Esophagus muscularis mucosa (tissue), 4 donors: ENCODE results near the gene SNX1. TPM values are rescaled to one million over a fixed set of nuclear protein-coding genes. Genes with fewer than 3 reads are reported as not detected.

Source experiments
- DNase-seq: peaks from one replicate; pipeline ENCODE4 v3.0.0-alpha.2; 2017; ENCODE audit errors: extremely low spot score
- H3K27ac ChIP-seq, 4 donors: fragments of 200-600 bp; sonication (generic); replicated peaks in 1 of 4; 1 replicate in 3 of 4; 2 replicates in 1 of 4; pipeline ENCODE4 v1.5.1; 2016 to 2019; ENCODE audit warnings: mild to moderate bottlenecking in 1 of 4
- H3K27me3 ChIP-seq, 4 donors: fragments of 200-600 bp; sonication (generic); one replicate each; pipeline versions ENCODE4 v1.5.1 to v1.6.0; 2016 to 2019
- H3K36me3 ChIP-seq, 4 donors: fragments of 200-600 bp; sonication (generic); one replicate each; pipeline ENCODE4 v1.5.1; 2016 to 2019
- H3K4me1 ChIP-seq, 4 donors: fragments of 200-600 bp; sonication (generic); one replicate each; pipeline ENCODE4 v1.5.1; 2016 to 2019
- H3K4me3 ChIP-seq, 4 donors: fragments of 200-600 bp; sonication (generic); 1 replicate in 2 of 4; 2 replicates in 2 of 4; pipeline ENCODE4 v1.5.1; 2016 to 2019; ENCODE audit warnings: mild to moderate bottlenecking in 4 of 4, moderate library complexity in 1 of 4
- H3K9me3 ChIP-seq, 4 donors: fragments of 200-600 bp; sonication (generic); 1 replicate in 3 of 4; 2 replicates in 1 of 4; pipeline ENCODE4 v1.5.1; 2016 to 2019
- CTCF ChIP-seq, 3 experiments: fragments of 200-600 bp in 2 of 3; fragments of 450-650 bp in 1 of 3; sonication (generic) in 2 of 3; IDR thresholded peaks; one replicate each; pipeline ENCODE4 v1.5.1; 2017 to 2019; ENCODE audit warnings: antibody characterized with exemption in 3 of 3, mild to moderate bottlenecking in 2 of 3, moderate library complexity in 1 of 3
- EP300 ChIP-seq: sonication (generic); formaldehyde crosslinking; IDR thresholded peaks from one replicate; pipeline ENCODE4 v1.6.1; 2017; ENCODE audit warnings: antibody characterized with exemption
- POLR2A ChIP-seq: fragments of 450-650 bp; IDR thresholded peaks from one replicate; pipeline ENCODE4 v1.6.1; 2017; ENCODE audit warnings: antibody characterized with exemption, moderate library complexity, mild to moderate bottlenecking, low read depth
- POLR2AphosphoS5 ChIP-seq, 2 donors: sonication (generic); formaldehyde crosslinking; IDR thresholded peaks; one replicate each; pipeline ENCODE4 v1.6.1; 2017; ENCODE audit warnings: antibody characterized with exemption in 2 of 2
- WGBS: methylation state at CpG from one replicate; pipeline ENCODE4 v1.1.5; 2018; 5-methylcytosine and 5-hydroxymethylcytosine counted together
- intact Hi-C: fragments of 100-400 bp; cut with DNase I; formaldehyde crosslinking; loops from one replicate; pipeline ENCODE4 v1.15.1; 2023
- total RNA-seq, 4 donors: library from RNA; depleted of rRNA; stranded (reverse); fragments of >200 nt; gene quantifications; one replicate each; pipeline versions ENCODE4 v1.1.0 to v1.2.1, GENCODE V29; 2016

The SNX1 gene
- total RNA-seq, 4 donors from 2014 or later, result 79.4 to 93.0 (median 87.5) TPM

GRCh38 chr15:64144565-64145281 lies 48.9 kb downstream of the SNX1 start:
- intact Hi-C loops, result no loop called here
- Histone ChIP-seq H3K27ac (no peak overlapping the region), H3K36me3 (peaks cover 11 to 59% (median 49%) of the 10 kb centered on the region in 4 donors), H3K27me3 (peaks cover 0 to under 1% (median 0%) of the 10 kb centered on the region in 4 donors), H3K9me3 (no peaks in the 10 kb centered on the region), H3K4me1 (no peaks in the 10 kb centered on the region), H3K4me3 (no peak overlapping the region)
- DNase-seq, result no peak
- TF ChIP-seq CTCF (IDR thresholded peaks at IDR 0.05), result no peak
- TF ChIP-seq EP300, result no peak
- TF ChIP-seq POLR2AphosphoS5 (IDR thresholded peaks at IDR 0.05), result no peak
- WGBS, result 66% methylated on average over 12 of the region's 14 CpGs

- no peak overlapping the region for H3K4me3 ChIP-seq
- WGBS, result 93% methylated on average over 4 of the region's 6 CpGs
- no peak for DNase-seq
- peaks cover under 1 to 2% (median 1%) of the 10 kb centered on the region in 4 donors for H3K4me1 ChIP-seq
- H3K9me3 ChIP-seq, result no peaks in the 10 kb centered on the region
- TF ChIP-seq CTCF (IDR thresholded peaks at IDR 0.05), result no peak
- TF ChIP-seq POLR2AphosphoS5 (IDR thresholded peaks at IDR 0.05), result no peak
- no peak for TF ChIP-seq POLR2A
- TF ChIP-seq EP300, result no peak
- peaks cover 0 to 11% (median 1%) of the 10 kb centered on the region in 4 donors for H3K27me3 ChIP-seq
- no peak overlapping the region for H3K27ac ChIP-seq
- H3K36me3 ChIP-seq, result peaks cover 6 to 52% (median 46%) of the 10 kb centered on the region in 4 donors
- intact Hi-C loops, result no loop called here
Observed at GRCh38 chr15:64146041-64146440, 50.3 kb downstream of the SNX1 start.

- 88% methylated on average over 3 of the region's 3 CpGs for WGBS
- Histone ChIP-seq H3K27me3 (peaks cover 3 to 15% (median 6%) of the 10 kb centered on the region in 4 donors), H3K9me3 (no peaks in the 10 kb centered on the region), H3K4me1 (peaks cover 5 to 7% (median 6%) of the 10 kb centered on the region in 4 donors), H3K27ac (no peak overlapping the region), H3K4me3 (no peak overlapping the region), H3K36me3 (peaks cover 4 to 47% (median 42%) of the 10 kb centered on the region in 4 donors)
- no peak for DNase-seq
- intact Hi-C loops, result no loop called here
- TF ChIP-seq EP300 (no peak), POLR2A (no peak), CTCF (IDR thresholded peaks at IDR 0.05) (no peak), POLR2AphosphoS5 (IDR thresholded peaks at IDR 0.05) (no peak)
Observed at GRCh38 chr15:64146520-64146884, 50.7 kb downstream of the SNX1 start.

- Histone ChIP-seq H3K27ac (no peak overlapping the region), H3K4me3 (no peak overlapping the region), H3K4me1 (peaks cover 11 to 12% (median 12%) of the 10 kb centered on the region in 4 donors), H3K27me3 (peaks cover 6 to 21% (median 12%) of the 10 kb centered on the region in 4 donors), H3K9me3 (no peaks in the 10 kb centered on the region), H3K36me3 (peaks cover 4 to 42% (median 37%) of the 10 kb centered on the region in 4 donors)
- 82% methylated on average over 17 of the region's 26 CpGs for WGBS
- intact Hi-C loops, result no loop called here
- no peak for DNase-seq
- no peak for TF ChIP-seq CTCF (IDR thresholded peaks at IDR 0.05)
- no peak for TF ChIP-seq POLR2AphosphoS5 (IDR thresholded peaks at IDR 0.05)
- no peak for TF ChIP-seq EP300
- no peak for TF ChIP-seq POLR2A
Observed at GRCh38 chr15:64146885-64147681, 51.3 kb downstream of the SNX1 start.
